ENCODE data around the gene SHTN1.

The SHTN1 gene

GRCh38 chr10:116984202-116984990 lies 20.6 kb downstream of the SHTN1 start:
- TF ChIP-seq CTCF (IDR thresholded peaks at IDR 0.05): no peak

GRCh38 chr10:116980041-116980440 lies 24.9 kb downstream of the SHTN1 start:
- no peak for TF ChIP-seq CTCF (IDR thresholded peaks at IDR 0.05)

GRCh38 chr10:116978901-116979300 lies 26.1 kb downstream of the SHTN1 start:
- TF ChIP-seq CTCF (IDR thresholded peaks at IDR 0.05): no peak

GRCh38 chr10:116974456-116975005 lies 30.5 kb downstream of the SHTN1 start:
- TF ChIP-seq CTCF (IDR thresholded peaks at IDR 0.05): no peak

GRCh38 chr10:116973946-116974455 lies 31.0 kb downstream of the SHTN1 start:
- TF ChIP-seq CTCF (IDR thresholded peaks at IDR 0.05): no peak

- no peak for TF ChIP-seq CTCF (IDR thresholded peaks at IDR 0.05)
Measured at GRCh38 chr10:116973371-116973905, 31.5 kb downstream of the SHTN1 start.

GRCh38 chr10:116972131-116972530 lies 32.9 kb downstream of the SHTN1 start:
- no peak for TF ChIP-seq CTCF (IDR thresholded peaks at IDR 0.05)

Data from LNCAP (cell line).